Forelimb muscle (tissue), 1 donor: ENCODE data around the gene RAPGEFL1. TPM values are rescaled to one million over a fixed set of nuclear protein-coding genes. Genes with fewer than 3 reads are reported as not detected.
"Not testable (repeated sequence)": the region's sequence is repeated elsewhere in the genome, so short reads cannot be mapped to it uniquely, and the experiment has no call there.

Experiments
- DNase-seq: peaks from one replicate; pipeline ENCODE4 v3.0.0-alpha.2; 2013; ENCODE audit warnings: low read depth
- polyA plus RNA-seq: library from polyadenylated mRNA; unstranded; fragments of 120-200 nt; gene quantifications from one replicate; pipeline ENCODE4 v1.2.1, GENCODE V29; 2013; ENCODE audit not compliant: insufficient read length

RAPGEFL1 gene, protein sequence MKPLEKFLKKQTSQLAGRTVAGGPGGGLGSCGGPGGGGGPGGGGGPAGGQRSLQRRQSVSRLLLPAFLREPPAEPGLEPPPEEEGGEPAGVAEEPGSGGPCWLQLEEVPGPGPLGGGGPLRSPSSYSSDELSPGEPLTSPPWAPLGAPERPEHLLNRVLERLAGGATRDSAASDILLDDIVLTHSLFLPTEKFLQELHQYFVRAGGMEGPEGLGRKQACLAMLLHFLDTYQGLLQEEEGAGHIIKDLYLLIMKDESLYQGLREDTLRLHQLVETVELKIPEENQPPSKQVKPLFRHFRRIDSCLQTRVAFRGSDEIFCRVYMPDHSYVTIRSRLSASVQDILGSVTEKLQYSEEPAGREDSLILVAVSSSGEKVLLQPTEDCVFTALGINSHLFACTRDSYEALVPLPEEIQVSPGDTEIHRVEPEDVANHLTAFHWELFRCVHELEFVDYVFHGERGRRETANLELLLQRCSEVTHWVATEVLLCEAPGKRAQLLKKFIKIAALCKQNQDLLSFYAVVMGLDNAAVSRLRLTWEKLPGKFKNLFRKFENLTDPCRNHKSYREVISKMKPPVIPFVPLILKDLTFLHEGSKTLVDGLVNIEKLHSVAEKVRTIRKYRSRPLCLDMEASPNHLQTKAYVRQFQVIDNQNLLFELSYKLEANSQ
- polyA plus RNA-seq: 8.6 TPM

DNA sequence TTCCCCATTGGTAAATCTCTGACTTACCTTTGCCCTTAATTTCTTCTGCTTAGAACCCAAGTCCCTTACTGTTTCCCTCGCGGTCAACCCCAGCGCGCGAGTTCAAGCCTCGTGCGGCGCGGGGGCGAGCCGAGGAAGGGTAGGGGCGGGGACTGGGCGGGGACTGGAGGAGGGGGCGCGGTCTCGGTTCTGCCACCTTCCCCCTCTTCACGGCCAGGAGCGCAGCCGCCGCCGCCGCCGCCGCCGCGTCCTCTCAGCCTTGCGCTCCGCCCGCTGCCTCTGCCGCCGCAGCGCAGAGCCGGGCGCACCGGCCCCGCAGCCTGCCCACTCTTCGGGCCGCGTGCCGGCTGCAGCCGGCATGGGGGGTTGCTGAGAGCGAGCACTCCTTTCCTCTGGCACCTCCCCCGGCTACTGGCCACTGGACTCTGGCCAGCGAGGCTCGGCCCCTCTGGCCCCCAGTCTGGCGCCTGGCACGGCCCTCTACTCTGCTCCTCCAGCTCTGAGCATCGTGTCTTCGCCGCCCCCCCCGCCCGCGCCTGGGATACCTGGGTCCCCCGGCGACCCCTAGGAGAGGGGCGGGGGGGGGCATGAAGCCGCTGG is at the start of gene RAPGEFL1:
Gene RAPGEFL1 (plus strand): TSS at position 196 of the 600 bp plus-strand sequence. CDS start 392 bp downstream, at position 588.
- no peak for DNase-seq

- DNase-seq: no peak
Observed at GRCh38 chr17:40129498-40129897, 47.8 kb upstream of the RAPGEFL1 start.

DNA sequence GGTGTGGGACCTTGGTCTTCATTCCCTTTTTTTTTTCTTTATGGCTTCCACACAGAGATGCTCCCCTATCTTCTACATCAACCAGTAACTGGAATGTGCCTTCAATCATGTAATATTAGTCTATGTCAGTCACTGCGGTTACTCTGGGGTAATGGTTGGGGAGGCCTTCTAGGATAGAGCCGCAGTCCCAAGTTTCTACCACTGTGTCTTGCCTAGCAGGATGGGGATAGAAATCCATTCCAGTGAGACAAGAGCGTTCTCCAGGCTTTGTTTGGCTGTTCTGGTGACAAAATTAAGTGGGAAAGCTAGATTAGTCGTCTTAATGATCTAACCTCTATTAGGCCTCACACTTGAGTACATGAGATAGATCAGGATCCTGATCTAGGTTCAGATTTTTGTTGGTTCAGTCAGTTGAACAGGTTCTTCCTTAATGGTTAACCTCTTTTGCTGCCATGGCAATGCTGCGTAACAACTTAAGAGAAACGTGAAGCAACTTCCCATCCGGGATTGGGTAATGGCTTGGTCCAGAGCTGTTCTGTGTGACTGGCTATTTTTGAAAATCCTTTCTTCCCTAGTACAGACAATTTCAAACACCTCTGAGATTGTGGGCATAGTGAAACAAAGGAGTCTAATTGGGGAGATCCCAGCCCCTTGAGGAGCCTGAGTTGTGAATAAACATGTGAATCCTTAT is 46.8 kb upstream of the RAPGEFL1 start:
- no peak for DNase-seq

DNA sequence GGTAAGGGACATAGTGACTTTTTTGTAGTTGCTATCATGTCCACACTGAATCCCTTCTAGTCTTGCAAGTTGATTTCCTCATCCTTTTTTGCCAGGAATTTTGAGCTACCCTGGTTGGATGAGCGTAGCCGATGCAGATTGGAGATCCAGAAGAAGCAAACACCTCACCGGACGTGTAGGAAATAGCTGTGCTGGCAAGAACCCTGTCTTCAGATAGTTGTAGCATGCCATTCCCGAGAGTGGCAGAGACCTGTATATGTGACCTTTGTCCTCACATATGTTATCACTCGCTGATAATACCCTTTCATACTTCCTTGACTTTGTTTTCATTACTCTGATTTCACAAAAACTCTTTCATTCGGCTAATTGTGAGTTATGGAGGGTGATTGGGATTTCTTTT is 43.1 kb upstream of the RAPGEFL1 start:
- no peak for DNase-seq

DNA sequence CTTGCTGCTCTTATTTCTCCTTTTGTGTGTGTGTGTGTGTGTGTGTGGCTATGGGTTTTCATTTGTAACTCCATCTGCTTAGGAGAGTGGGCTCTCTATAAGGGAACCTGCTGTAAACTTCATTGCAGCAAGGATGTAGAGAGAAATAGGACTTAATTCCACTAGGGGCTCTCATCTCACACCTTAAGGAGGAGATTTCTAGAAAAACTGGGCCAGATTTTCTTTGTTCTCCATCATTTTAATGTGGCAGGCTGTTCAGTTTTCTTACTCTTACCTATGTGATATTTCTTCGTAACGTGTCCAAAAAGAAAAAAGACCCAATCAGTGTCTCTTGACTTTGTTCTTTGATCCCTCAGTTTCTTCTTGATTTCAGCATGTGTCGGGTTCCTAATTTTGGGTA is 41.5 kb upstream of the RAPGEFL1 start:
- no peak for DNase-seq

- DNase-seq: no peak
Observed at GRCh38 chr17:40139566-40140058, 37.7 kb upstream of the RAPGEFL1 start.

DNA sequence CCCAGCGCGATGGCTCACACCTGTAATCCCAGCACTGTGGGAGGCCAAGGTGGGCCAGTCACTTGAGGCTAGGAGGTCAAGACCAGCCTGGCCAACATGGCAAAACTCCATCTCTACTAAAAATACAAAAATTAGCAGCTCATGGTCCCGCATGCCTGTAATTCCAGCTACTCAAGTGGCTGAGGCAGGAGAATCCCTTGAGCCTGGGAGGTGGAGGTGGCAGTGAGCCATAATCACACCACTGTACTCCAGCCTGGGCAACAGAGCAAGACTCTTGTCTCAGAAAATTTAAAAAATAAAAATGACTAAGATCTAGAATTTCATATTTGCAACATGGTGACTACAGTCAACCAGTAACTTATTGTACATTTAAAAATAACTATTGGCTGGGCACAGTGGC is 34.1 kb upstream of the RAPGEFL1 start:
- not testable (repeated sequence) for DNase-seq

DNA sequence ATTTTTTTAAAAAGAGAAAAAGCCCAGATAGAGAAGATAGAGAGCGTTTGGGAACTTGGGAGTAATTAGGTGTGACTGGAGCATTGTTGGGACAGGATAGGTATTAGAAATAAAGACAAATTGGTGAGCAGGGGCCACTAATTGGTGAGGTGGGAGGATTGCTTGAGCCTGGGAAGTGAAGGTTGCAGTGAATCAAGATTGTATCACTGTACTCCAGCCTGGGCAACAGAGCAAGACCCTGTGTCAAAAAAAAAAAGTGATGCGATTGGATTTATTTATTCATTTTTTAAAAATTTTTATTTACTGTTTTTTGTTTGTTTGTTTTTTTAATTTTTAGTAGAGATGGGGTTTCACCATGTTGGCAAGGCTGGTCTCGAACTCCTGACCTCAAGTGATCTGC is 31.8 kb upstream of the RAPGEFL1 start:
- no peak for DNase-seq

GRCh38 chr17:40148527-40148926 is 28.7 kb upstream of the RAPGEFL1 start:
- no peak for DNase-seq

- DNase-seq: no peak
Observed at GRCh38 chr17:40150276-40150675, 27.0 kb upstream of the RAPGEFL1 start.

DNA sequence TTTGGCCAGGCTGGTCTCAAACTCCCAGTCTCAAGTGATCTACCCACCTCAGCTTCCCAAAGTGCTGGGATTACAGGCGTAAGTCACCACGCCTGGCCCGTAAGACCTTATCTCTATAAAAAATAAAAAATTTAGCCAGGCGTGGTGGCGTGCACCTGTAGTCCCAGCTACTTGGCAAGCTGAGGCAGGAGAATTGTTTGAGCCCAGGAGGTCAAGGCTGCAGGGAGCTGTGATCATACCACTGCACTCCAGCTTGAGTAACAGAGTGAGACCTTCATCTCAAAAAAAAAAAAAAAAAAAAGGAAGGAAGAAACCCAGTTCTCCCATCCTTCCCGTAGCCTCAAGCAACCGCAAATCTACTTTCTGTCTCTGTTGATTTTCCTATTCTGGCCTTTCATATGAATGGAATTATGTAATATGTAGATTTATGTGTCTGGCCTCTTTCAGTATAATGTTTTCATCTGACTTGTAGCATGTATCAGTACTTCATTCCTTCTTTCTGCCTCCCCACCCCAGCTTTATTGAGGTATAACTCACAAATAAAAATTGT is 25.8 kb upstream of the RAPGEFL1 start:
- DNase-seq: no peak

GRCh38 chr17:40153603-40154236 is 23.6 kb upstream of the RAPGEFL1 start:
- no peak for DNase-seq

DNA sequence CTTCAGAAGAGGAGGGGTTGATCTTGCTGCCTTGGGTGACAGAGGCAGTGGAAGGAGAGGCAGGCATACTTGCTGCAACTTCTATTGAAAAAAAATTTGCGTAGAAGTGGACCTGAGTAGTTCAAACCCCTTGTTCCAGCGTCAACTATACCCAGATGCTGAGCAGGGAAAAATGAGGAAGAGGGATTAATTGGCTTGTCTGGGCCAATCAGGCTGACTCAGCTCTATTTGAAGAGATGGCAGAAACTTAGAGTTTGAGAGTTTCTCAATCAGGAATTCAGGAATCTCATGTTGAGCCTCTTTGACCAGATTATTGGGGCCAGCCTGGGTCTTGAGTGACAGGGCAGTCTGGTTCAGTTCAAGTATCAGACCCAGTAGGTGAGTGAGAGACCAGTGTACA is 19.3 kb upstream of the RAPGEFL1 start:
- no peak for DNase-seq

- DNase-seq: no peak
Observed at GRCh38 chr17:40158438-40159013, 18.7 kb upstream of the RAPGEFL1 start.

GRCh38 chr17:40159456-40159855 is 17.8 kb upstream of the RAPGEFL1 start:
- DNase-seq: no peak

GRCh38 chr17:40167685-40168261 is 9.5 kb upstream of the RAPGEFL1 start:
- DNase-seq: no peak

DNA sequence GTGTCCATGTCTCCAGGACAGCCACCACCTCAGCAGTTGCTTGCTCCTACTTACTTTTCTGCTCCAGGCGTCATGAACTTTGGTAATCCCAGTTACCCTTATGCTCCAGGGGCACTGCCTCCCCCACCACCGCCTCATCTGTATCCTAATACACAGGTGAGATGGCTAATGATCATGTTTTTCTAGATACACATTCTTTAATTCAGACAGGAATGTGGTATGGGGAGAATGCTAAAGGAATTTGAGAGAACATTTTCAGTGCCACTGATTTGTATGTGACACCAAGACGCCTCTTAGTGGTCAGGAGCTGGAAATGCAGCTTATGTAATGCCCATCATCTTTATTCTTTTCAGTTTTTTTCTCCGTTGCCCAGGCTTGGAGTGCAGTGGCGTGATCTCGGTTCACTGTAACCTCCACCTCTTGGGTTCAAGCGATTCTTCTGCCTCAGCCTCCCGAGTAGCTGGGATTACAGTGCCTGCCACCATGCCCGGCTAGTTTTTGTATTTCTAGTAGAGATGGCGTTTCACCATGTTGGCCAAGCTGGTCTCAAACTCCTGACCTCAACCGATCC is 8.9 kb upstream of the RAPGEFL1 start:
- DNase-seq: no peak

DNA sequence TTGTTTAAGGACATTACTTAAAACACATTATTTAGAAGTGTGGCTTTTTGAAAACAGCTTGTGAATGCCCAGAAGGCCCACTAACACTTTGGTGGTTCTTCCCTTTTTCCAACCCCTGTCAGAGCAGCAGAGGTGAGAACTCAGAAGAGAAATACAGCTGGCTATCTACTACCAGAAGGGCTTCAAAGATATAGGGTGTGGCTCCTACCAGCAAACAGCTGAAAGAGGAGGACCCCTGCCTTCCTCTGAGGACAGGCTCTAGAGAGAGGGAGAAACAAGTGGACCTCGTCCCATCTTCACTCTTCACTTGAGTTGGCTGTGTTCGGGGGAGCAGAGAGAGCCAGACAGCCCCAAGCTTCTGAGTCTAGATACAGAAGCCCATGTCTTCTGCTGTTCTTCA is 6.9 kb upstream of the RAPGEFL1 start:
- no peak for DNase-seq

GRCh38 chr17:40171750-40172149 is 5.5 kb upstream of the RAPGEFL1 start:
- DNase-seq: no peak
